Mesodermal cell (in vitro differentiated cells): ENCODE measurements around the gene TMEM163.

Experiments used
- H3K27ac ChIP-seq: 2 replicates; pipeline ENCODE4 v1.7.0; 2013; ENCODE audit warnings: mild to moderate bottlenecking, low read depth, low read length, moderate library complexity; ENCODE audit not compliant: severe bottlenecking
- H3K36me3 ChIP-seq: 2 replicates; pipeline ENCODE4 v1.7.1; 2013; ENCODE audit warnings: mild to moderate bottlenecking, low read length, moderate library complexity; ENCODE audit not compliant: control insufficient read depth, insufficient read depth
- H3K4me1 ChIP-seq: one replicate; pipeline ENCODE4 v1.7.1; 2013; ENCODE audit warnings: mild to moderate bottlenecking, low read length; ENCODE audit not compliant: insufficient read depth, control insufficient read depth, poor library complexity, severe bottlenecking
- H3K4me3 ChIP-seq: 2 replicates; pipeline ENCODE4 v1.7.0; 2013; ENCODE audit warnings: low read length, control low read depth, mild to moderate bottlenecking; ENCODE audit not compliant: insufficient read depth, poor library complexity, severe bottlenecking; ENCODE audit errors: extremely low read depth
- H3K9me3 ChIP-seq: 2 replicates; pipeline ENCODE4 v1.7.1; 2013; ENCODE audit warnings: mild to moderate bottlenecking, low read length, moderate library complexity; ENCODE audit not compliant: control insufficient read depth
- WGBS, 2 experiments: methylation state at CpG; one replicate each; pipeline ENCODE4 v1.1.5; 2013; ENCODE audit warnings: missing lambda C conversion rate in 2 of 2; ENCODE audit not compliant: insufficient coverage in 2 of 2; 5-methylcytosine and 5-hydroxymethylcytosine counted together

Gene TMEM163

GRCh38 chr2:134676960-134677359 is 41.8 kb downstream of the TMEM163 start:
- H3K9me3 ChIP-seq = no peaks in the 10 kb centered on the region
- H3K27ac ChIP-seq = no peak overlapping the region
- no peaks in the 10 kb centered on the region for H3K36me3 ChIP-seq
- H3K4me3 ChIP-seq = no peak overlapping the region
- 85 to 91% methylated on average over 7 to 10 of the region's 12 CpGs for WGBS, 2 experiments
- H3K4me1 ChIP-seq = no peaks in the 10 kb centered on the region

GRCh38 chr2:134675314-134675713 is 43.5 kb downstream of the TMEM163 start:
- no peak overlapping the region for H3K4me3 ChIP-seq
- 100% methylated on average over 1 of the region's 3 CpGs; no CpG with 5 or more reads in 1 of the 2 experiments for WGBS, 2 experiments
- H3K9me3 ChIP-seq = no peaks in the 10 kb centered on the region
- H3K27ac ChIP-seq = no peak overlapping the region
- H3K36me3 ChIP-seq = no peaks in the 10 kb centered on the region
- H3K4me1 ChIP-seq = no peaks in the 10 kb centered on the region

GRCh38 chr2:134674687-134675086 is 44.1 kb downstream of the TMEM163 start:
- Histone ChIP-seq H3K9me3 (no peaks in the 10 kb centered on the region), H3K4me1 (no peaks in the 10 kb centered on the region), H3K4me3 (no peak overlapping the region), H3K27ac (no peak overlapping the region), H3K36me3 (no peaks in the 10 kb centered on the region)
- WGBS, 2 experiments = 79 to 80% methylated on average over 3 to 4 of the region's 4 CpGs

GRCh38 chr2:134671513-134671912 is 47.3 kb downstream of the TMEM163 start:
- 0% methylated on average over 1 of the region's 1 CpG; no CpG with 5 or more reads in 1 of the 2 experiments for WGBS, 2 experiments
- Histone ChIP-seq H3K36me3 (no peaks in the 10 kb centered on the region), H3K9me3 (no peaks in the 10 kb centered on the region), H3K4me3 (no peak overlapping the region), H3K27ac (no peak overlapping the region), H3K4me1 (no peaks in the 10 kb centered on the region)

- no peaks in the 10 kb centered on the region for H3K4me1 ChIP-seq
- H3K4me3 ChIP-seq = no peak overlapping the region
- H3K36me3 ChIP-seq = no peaks in the 10 kb centered on the region
- no peaks in the 10 kb centered on the region for H3K9me3 ChIP-seq
- WGBS, 2 experiments = 80 to 83% methylated on average over 3 to 4 of the region's 4 CpGs
- H3K27ac ChIP-seq = no peak overlapping the region
These were observed 47.8 kb downstream of the TMEM163 start for GRCh38 chr2:134670955-134671354.

GRCh38 chr2:134669731-134670669 is 48.8 kb downstream of the TMEM163 start:
- Histone ChIP-seq H3K4me1 (no peaks in the 10 kb centered on the region), H3K27ac (no peak overlapping the region), H3K4me3 (no peak overlapping the region), H3K9me3 (no peaks in the 10 kb centered on the region), H3K36me3 (no peaks in the 10 kb centered on the region)
- 84 to 96% methylated on average over 8 to 10 of the region's 12 CpGs for WGBS, 2 experiments

- Histone ChIP-seq H3K36me3 (no peaks in the 10 kb centered on the region), H3K27ac (no peak overlapping the region)
- WGBS, 2 experiments = 71 to 91% methylated on average over 6 of the region's 7 CpGs
These were observed 50.0 kb downstream of the TMEM163 start for GRCh38 chr2:134668821-134669220.

GRCh38 chr2:134667541-134667940 is 51.3 kb downstream of the TMEM163 start:
- no peaks in the 10 kb centered on the region for H3K9me3 ChIP-seq
- H3K4me1 ChIP-seq = no peaks in the 10 kb centered on the region
- H3K27ac ChIP-seq = no peak overlapping the region
- WGBS, 2 experiments = 100% methylated on average over 1 of the region's 2 CpGs; no CpG with 5 or more reads in 1 of the 2 experiments
- no peaks in the 10 kb centered on the region for H3K36me3 ChIP-seq
- no peak overlapping the region for H3K4me3 ChIP-seq

More at GRCh38 chr2:134668821-134669220, 50.0 kb downstream of the TMEM163 start:
- H3K4me1 ChIP-seq = no peaks in the 10 kb centered on the region
- H3K4me3 ChIP-seq = no peak overlapping the region
- no peaks in the 10 kb centered on the region for H3K9me3 ChIP-seq

- H3K4me1 ChIP-seq = no peaks in the 10 kb centered on the region
- H3K9me3 ChIP-seq = no peaks in the 10 kb centered on the region
- no peaks in the 10 kb centered on the region for H3K36me3 ChIP-seq
- no peak overlapping the region for H3K27ac ChIP-seq
- no peak overlapping the region for H3K4me3 ChIP-seq
- 83 to 100% methylated on average over 1 to 3 of the region's 4 CpGs for WGBS, 2 experiments
These were observed 51.7 kb downstream of the TMEM163 start for GRCh38 chr2:134667081-134667480.

- H3K27ac ChIP-seq = no peak overlapping the region
- 72 to 89% methylated on average over 2 to 6 of the region's 7 CpGs for WGBS, 2 experiments
- H3K9me3 ChIP-seq = no peaks in the 10 kb centered on the region
- no peak overlapping the region for H3K4me3 ChIP-seq
- no peaks in the 10 kb centered on the region for H3K4me1 ChIP-seq
- H3K36me3 ChIP-seq = no peaks in the 10 kb centered on the region
These were observed 52.9 kb downstream of the TMEM163 start for GRCh38 chr2:134665727-134666506.
